ENCODE measurements around the gene SHROOM4.

- no peak for TF ChIP-seq POLR2A (IDR thresholded peaks at IDR 0.05)
- TF ChIP-seq CTCF (IDR thresholded peaks at IDR 0.05): no peak
Measured at GRCh38 chrX:50725310-50725709, 88.7 kb downstream of the SHROOM4 start.

Measured in lower leg skin (tissue), 3 donors.